Pulmonary artery endothelial cell (primary cell): ENCODE data around the gene ZFP28. TPM values are rescaled to one million over a fixed set of nuclear protein-coding genes. Genes with fewer than 3 reads are reported as not detected.

Experiments
- DNase-seq: peaks from one replicate; pipeline ENCODE4 v3.0.0-alpha.2; 2011; ENCODE audit warnings: low read depth, low spot score
- total RNA-seq: library from RNA; depleted of rRNA; stranded (reverse); fragments of >200 nt; gene quantifications from 2 replicates; pipeline ENCODE4 v1.2.3, GENCODE V29; 2014

ZFP28 gene
- total RNA-seq = 5.1 and 10.4 TPM in 2 replicates

GRCh38 chr19:56538761-56539263, at the start of gene ZFP28:
TSS of gene ZFP28 (plus strand) at chr19:56538948. CDS start at chr19:56539019, 71 bp downstream.
- DNase-seq = no peak

DNA sequence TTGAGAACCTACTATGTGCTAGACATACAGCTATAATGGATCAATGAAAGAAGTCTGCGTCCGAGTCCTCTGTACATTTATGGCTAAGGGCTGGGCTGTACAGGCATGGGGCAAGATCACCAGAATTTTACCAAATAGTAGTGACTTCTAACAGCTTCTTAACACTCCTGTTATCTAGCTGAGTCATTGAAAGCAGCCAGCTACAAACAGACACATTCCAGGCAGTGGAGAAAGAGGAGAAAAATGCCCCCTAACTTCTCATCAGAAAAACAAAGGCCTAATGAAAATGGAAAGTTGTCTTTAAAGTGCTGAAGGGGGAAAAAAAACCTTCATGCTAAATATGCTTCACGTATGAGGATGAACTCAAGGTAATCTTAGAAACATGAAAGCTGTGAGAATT, 47.3 kb upstream of the ZFP28 start:
- no peak for DNase-seq

- no peak for DNase-seq
These were observed 34.2 kb upstream of the ZFP28 start for GRCh38 chr19:56504581-56504980.

- peak; percentile 95 for DNase-seq
These were observed 31.1 kb upstream of the ZFP28 start, which contains the start of gene ZNF471 for GRCh38 chr19:56507446-56508289. TSS of gene ZNF471 (plus strand) at chr19:56507855. CDS start at chr19:56511572, 3,717 bp downstream.

DNA sequence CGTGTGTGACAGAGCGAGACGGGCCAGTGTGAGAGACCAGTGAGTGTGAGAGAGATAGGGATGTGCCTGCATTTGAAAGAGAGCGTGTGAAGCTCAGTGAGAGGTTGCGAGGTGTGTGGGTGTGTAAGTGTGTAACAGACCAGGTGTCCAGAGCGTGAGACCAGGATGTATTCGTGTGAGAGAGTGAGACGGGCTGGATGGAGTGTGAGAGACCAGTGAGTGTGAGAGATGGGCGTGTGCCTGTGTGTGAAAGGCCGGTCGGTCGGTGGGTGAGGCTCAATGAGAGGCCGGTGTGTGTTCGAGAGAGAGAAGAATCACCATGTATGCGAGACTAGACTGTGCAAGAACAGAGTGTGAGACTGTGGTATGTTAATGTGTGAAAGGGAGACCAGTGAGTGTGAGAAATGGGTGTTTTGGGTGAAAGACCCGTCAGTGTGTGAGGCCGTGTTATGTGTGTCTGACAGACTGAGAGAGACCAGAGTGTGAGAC, 30.4 kb upstream of the ZFP28 start:
- DNase-seq = no peak

DNA sequence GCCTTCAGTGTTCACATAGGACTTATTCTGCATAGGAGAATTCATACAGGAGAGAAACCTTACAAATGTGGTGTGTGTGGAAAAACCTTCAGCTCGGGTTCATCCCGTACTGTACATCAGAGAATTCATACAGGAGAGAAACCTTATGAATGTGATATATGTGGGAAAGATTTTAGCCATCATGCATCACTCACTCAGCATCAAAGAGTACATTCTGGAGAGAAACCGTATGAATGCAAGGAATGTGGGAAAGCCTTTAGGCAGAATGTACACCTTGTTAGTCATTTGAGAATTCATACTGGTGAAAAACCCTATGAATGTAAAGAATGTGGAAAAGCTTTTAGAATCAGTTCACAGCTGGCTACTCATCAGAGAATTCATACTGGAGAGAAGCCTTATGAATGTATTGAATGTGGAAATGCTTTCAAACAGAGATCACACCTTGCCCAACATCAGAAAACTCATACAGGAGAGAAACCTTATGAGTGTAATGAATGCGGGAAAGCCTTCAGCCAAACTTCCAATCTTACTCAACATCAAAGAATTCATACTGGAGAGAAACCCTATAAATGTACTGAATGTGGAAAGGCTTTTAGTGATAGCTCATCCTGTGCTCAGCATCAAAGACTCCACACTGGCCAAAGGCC, 13.4 kb upstream of the ZFP28 start:
- no peak for DNase-seq

GRCh38 chr19:56537442-56537841, 1.3 kb upstream of the ZFP28 start:
- DNase-seq = no peak

GRCh38 chr19:56538254-56538760, 441 bp upstream of the ZFP28 start:
- DNase-seq = peak; percentile 57

DNA sequence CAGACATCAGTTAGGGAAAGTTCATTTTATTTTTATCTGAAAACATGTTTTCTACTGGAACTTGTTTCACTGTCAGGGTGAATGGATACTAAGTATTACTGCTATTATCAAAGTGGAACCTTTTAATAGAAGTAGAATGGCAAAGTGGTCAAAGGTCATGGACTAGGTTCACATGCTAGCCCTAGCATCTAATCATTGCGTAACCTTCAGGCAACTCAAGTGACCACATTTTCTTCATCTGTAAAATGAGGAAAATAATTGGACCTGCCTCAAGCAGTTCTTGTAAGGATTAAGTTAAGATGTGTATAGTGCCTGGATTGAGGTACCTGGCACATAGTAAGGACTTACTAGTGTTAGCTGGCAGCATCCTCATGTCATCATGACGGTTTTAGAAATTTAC, 5.0 kb downstream of the ZFP28 start:
- DNase-seq = no peak

DNA sequence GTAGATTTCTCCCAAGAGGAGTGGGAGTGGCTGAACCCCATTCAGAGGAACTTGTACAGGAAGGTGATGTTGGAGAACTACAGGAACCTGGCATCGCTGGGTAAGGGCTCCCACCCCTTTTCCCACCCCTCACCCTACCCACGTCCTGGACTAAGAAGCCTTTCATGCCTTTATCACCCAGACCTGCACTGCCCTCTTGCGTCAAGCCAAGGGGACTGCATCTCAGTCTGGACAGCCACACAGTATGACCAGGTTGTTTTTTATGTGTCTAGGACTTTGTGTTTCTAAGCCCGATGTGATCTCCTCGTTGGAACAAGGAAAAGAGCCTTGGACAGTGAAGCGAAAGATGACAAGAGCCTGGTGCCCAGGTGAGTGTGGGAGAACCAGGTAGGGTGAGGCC, 8.8 kb downstream of the ZFP28 start:
- DNase-seq = no peak

DNA sequence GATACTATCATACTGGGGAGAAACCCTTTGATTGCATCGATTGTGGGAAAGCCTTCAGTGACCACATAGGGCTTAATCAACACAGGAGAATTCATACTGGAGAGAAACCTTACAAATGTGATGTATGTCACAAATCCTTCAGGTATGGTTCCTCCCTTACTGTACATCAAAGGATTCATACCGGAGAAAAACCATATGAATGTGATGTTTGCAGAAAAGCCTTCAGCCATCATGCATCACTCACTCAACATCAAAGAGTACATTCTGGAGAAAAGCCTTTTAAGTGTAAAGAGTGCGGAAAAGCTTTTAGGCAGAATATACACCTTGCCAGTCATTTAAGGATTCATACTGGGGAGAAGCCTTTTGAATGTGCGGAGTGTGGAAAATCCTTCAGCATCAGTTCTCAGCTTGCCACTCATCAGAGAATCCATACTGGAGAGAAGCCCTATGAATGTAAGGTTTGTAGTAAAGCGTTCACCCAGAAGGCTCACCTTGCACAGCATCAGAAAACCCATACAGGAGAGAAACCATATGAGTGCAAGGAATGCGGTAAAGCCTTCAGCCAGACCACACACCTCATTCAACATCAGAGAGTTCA, 15.6 kb downstream of the ZFP28 start:
- DNase-seq = no peak

DNA sequence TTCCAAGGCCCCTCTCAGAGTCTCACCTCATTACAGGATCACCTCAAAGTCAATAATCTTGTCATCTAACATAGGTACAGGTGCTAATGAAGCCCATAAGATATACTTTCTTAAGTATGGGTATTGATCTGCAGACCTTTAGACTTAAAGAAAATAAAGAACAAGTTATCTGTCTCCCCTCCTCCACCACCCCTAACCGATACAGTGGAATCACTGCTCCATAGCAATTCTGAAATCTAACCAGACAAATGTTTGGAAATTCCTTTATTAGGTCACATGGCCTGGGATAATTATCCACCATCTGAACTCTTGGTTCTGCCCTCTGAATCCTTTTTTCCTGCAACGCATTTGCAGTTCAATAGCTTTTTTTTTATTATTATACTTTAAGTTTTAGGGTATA, 24.0 kb downstream of the ZFP28 start:
- DNase-seq = no peak

- DNase-seq = no peak
These were observed 28.1 kb downstream of the ZFP28 start for GRCh38 chr19:56566904-56567273.

GRCh38 chr19:56567274-56568120, 28.7 kb downstream of the ZFP28 start, which contains the start of gene ZNF470:
TSS of gene ZNF470 (plus strand) at chr19:56567468. CDS start at chr19:56570312, 2,844 bp downstream.
- DNase-seq = peak; percentile 67

DNA sequence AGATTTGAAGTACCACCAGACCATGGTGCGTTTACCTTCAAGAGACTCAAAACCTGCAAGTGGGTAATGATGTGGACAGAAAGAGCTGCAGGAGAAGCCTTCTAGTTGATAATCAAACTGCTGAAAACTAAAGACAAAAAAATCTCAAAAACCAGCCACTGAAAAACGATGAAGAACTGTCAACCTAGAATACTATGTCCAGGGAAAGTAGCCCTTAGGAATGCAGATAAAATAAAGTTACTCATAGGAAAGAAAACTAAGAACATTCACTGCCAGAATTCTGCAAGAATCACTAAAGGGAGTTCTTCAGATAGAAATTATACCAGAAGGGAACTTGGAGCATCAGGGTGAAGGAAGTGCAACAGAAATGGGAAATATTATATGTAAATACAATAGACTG, 33.8 kb downstream of the ZFP28 start:
- DNase-seq = no peak

GRCh38 chr19:56573914-56574313, 35.2 kb downstream of the ZFP28 start:
- no peak for DNase-seq

DNA sequence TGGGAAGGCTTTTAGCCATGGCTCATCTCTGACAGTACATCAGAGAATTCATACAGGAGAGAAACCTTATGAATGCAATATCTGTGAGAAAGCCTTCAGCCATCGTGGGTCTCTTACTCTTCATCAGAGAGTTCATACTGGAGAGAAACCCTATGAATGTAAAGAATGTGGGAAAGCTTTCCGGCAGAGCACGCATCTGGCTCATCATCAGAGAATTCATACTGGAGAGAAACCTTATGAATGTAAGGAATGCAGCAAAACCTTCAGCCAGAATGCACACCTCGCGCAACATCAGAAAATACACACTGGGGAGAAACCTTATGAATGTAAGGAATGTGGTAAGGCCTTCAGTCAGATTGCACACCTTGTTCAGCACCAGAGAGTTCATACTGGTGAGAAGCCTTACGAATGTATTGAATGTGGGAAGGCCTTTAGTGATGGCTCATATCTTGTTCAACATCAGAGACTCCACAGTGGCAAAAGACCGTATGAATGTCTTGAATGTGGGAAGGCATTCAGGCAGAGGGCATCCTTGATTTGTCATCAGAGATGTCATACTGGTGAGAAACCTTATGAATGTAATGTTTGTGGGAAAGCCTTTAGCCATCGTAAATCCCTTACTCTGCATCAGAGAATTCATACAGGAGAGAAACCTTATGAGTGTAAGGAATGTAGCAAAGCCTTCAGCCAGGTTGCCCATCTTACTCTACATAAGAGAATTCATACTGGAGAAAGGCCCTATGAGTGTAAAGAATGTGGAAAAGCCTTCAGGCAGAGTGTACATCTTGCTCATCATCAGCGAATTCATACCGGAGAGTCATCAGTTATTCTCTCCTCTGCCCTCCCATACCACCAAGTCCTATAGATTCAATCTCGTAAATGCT, 39.2 kb downstream of the ZFP28 start:
- DNase-seq = no peak

DNA sequence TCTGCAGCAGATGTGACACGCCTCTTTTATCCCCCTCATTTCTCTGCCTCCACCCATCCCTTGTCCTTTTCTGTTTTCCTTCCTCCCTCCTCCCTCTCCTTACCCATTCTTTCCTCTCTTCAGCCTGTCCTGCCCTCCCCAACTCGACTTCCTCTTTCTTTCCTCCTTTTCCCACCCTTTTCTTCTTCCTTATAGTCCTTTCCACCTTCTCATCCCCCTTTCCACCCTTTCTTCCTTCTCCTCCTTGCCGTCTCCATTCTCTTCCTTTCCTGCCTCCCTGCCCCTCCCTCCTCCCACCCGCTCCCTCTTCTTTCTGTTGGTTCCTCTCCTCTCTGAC, 55.7 kb downstream of the ZFP28 start:
- DNase-seq = no peak

DNA sequence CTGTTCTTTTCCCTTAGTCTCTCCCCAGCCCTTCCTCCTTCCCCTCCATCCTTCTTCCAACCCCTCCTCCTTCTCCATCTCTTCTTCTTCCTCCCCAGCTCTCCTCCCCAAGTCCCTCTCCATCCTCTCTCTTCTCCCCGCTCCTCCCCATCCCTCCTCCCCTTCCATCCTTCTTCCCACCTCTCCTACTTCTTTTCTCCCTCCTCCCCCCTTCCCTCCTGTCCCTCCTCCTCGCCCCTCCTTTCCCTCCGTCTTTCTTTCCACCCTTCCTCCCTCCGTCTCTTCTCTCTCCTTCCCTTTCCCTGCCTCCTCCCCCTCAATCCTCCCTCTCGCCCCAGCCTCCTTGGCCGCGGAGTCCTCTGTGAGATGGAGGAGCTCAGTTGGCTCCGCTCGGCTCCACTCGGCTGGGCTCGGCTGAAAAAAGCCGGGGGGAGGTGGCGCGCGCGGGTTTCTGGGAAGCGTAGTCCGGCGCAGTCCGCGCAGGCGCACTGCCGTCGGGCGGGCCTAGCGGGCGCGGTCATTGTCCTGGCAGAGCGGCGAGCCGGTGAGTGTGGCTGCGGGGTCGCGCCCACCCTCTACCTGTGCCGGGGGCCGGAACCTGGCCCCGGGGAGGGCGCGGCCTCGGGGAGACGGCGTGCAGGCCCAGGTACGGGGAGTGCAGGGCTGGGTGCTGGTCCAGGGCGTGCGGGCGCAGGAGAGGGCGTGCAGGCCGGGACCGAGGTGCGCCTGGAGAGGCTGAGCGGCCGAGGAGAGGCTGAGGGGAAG, 56.2 kb downstream of the ZFP28 start, which contains the start of gene ZNF71:
Gene ZNF71, plus strand, starts transcription at position 520 of the 765 bp plus-strand sequence. CDS start 6,257 bp downstream, outside the sequence.
- peak; percentile 43 for DNase-seq
